Breast epithelium (tissue), 4 donors: ENCODE data around the gene XYLT1. TPM values are rescaled to one million over a fixed set of nuclear protein-coding genes. Genes with fewer than 3 reads are reported as not detected.

Source experiments
- DNase-seq, 2 donors: peaks; one replicate each; pipeline ENCODE4 v3.0.0-alpha.2; 2019; ENCODE audit warnings: low spot score in 2 of 2
- H3K27ac ChIP-seq, 2 donors: fragments of 200-600 bp; sonication (generic) in 1 of 2; one replicate each; pipeline ENCODE4 v1.5.1; 2016 to 2019; ENCODE audit warnings: mild to moderate bottlenecking in 1 of 2
- H3K27me3 ChIP-seq, 2 donors: fragments of 200-600 bp; sonication (generic) in 1 of 2; one replicate each; pipeline versions ENCODE4 v1.5.1 to v1.6.0; 2017 to 2019; ENCODE audit warnings: control low read depth in 1 of 2, mild to moderate bottlenecking in 1 of 2
- H3K36me3 ChIP-seq: fragments of 200-600 bp; one replicate; pipeline ENCODE4 v1.5.1; 2019
- H3K4me1 ChIP-seq, 2 donors: fragments of 200-600 bp; sonication (generic); one replicate each; pipeline ENCODE4 v1.5.1; 2016 to 2019; ENCODE audit warnings: control low read depth in 1 of 2
- H3K4me3 ChIP-seq, 3 donors: fragments of 200-600 bp; sonication (generic); 1 replicate in 2 of 3; 2 replicates in 1 of 3; pipeline ENCODE4 v1.5.1; 2016 to 2019; ENCODE audit warnings: mild to moderate bottlenecking in 3 of 3, moderate library complexity in 2 of 3
- H3K9me3 ChIP-seq, 2 donors: fragments of 200-600 bp; sonication (generic) in 1 of 2; one replicate each; pipeline ENCODE4 v1.5.1; 2016 to 2019; ENCODE audit warnings: control low read depth in 1 of 2
- CTCF ChIP-seq, 3 donors: fragments of 450-650 bp; IDR thresholded peaks; one replicate each; pipeline ENCODE4 v1.5.1; 2016 to 2017; ENCODE audit warnings: antibody characterized with exemption in 3 of 3, mild to moderate bottlenecking in 3 of 3, moderate library complexity in 3 of 3
- POLR2A ChIP-seq: fragments of 450-650 bp; IDR thresholded peaks from one replicate; pipeline ENCODE4 v1.6.1; 2016; ENCODE audit warnings: antibody characterized with exemption, mild to moderate bottlenecking, moderate library complexity
- POLR2AphosphoS5 ChIP-seq, 3 donors: sonication (generic); formaldehyde crosslinking; IDR thresholded peaks; one replicate each; pipeline ENCODE4 v1.6.1; 2017; ENCODE audit warnings: antibody characterized with exemption in 3 of 3
- intact Hi-C: fragments of 100-400 bp; cut with DNase I; formaldehyde crosslinking; loops from one replicate; pipeline ENCODE4 v1.15.1; 2023; ENCODE audit warnings: low total_unique reads
- total RNA-seq, 3 donors: library from RNA; depleted of rRNA; stranded (reverse); fragments of >200 nt; gene quantifications; one replicate each; pipeline ENCODE4 v1.1.0, GENCODE V29; 2016

Gene XYLT1
- total RNA-seq, 3 donors from 2014 or later: 11.9 to 32.8 (median 13.8) TPM

- no peaks in the 10 kb centered on the region for H3K27me3 ChIP-seq
- no peak overlapping the region for H3K27ac ChIP-seq
- H3K36me3 ChIP-seq: no peaks in the 10 kb centered on the region
- no peak for TF ChIP-seq POLR2A
- no peak for TF ChIP-seq POLR2AphosphoS5 (IDR thresholded peaks at IDR 0.05)
- TF ChIP-seq CTCF (IDR thresholded peaks at IDR 0.05): no peak
- H3K9me3 ChIP-seq: no peaks in the 10 kb centered on the region
- no peaks in the 10 kb centered on the region for H3K4me1 ChIP-seq
- DNase-seq: no peak
- intact Hi-C loops: no loop called here
- no peak overlapping the region for H3K4me3 ChIP-seq
Observed at GRCh38 chr16:17133851-17134250, 336.9 kb downstream of the XYLT1 start.

- Histone ChIP-seq H3K4me3 (no peak overlapping the region), H3K27me3 (no peaks in the 10 kb centered on the region), H3K27ac (no peak overlapping the region), H3K4me1 (no peaks in the 10 kb centered on the region), H3K36me3 (no peaks in the 10 kb centered on the region), H3K9me3 (no peaks in the 10 kb centered on the region)
- TF ChIP-seq CTCF (IDR thresholded peaks at IDR 0.05) (no peak), POLR2A (no peak), POLR2AphosphoS5 (IDR thresholded peaks at IDR 0.05) (no peak)
- intact Hi-C loops: no loop called here
- no peak for DNase-seq
Observed at GRCh38 chr16:17131351-17131750, 339.4 kb downstream of the XYLT1 start.

GRCh38 chr16:17130733-17131132, 340.0 kb downstream of the XYLT1 start:
- intact Hi-C loops: no loop called here
- Histone ChIP-seq H3K27me3 (no peaks in the 10 kb centered on the region), H3K4me1 (no peaks in the 10 kb centered on the region), H3K9me3 (no peaks in the 10 kb centered on the region), H3K36me3 (no peaks in the 10 kb centered on the region), H3K4me3 (no peak overlapping the region), H3K27ac (no peak overlapping the region)
- DNase-seq: no peak
- TF ChIP-seq CTCF (IDR thresholded peaks at IDR 0.05) (no peak), POLR2A (no peak), POLR2AphosphoS5 (IDR thresholded peaks at IDR 0.05) (no peak)

GRCh38 chr16:17129971-17130370, 340.8 kb downstream of the XYLT1 start:
- Histone ChIP-seq H3K4me1 (no peaks in the 10 kb centered on the region), H3K4me3 (no peak overlapping the region), H3K9me3 (no peaks in the 10 kb centered on the region), H3K27me3 (no peaks in the 10 kb centered on the region), H3K36me3 (no peaks in the 10 kb centered on the region), H3K27ac (no peak overlapping the region)
- DNase-seq: no peak
- intact Hi-C loops: no loop called here
- TF ChIP-seq POLR2A (no peak), POLR2AphosphoS5 (IDR thresholded peaks at IDR 0.05) (no peak), CTCF (IDR thresholded peaks at IDR 0.05) (no peak)

GRCh38 chr16:17128791-17129190, 342.0 kb downstream of the XYLT1 start:
- H3K9me3 ChIP-seq: no peaks in the 10 kb centered on the region
- H3K36me3 ChIP-seq: no peaks in the 10 kb centered on the region
- DNase-seq: no peak
- TF ChIP-seq POLR2AphosphoS5 (IDR thresholded peaks at IDR 0.05): no peak
- TF ChIP-seq POLR2A: no peak
- TF ChIP-seq CTCF (IDR thresholded peaks at IDR 0.05): no peak
- no peaks in the 10 kb centered on the region for H3K4me1 ChIP-seq
- H3K4me3 ChIP-seq: no peak overlapping the region
- H3K27ac ChIP-seq: no peak overlapping the region
- intact Hi-C loops: no loop called here
- no peaks in the 10 kb centered on the region for H3K27me3 ChIP-seq
